Activated T-helper 2 cell treated with anti-CD3 and anti-CD28 coated beads, Interferon-gamma antibody, Interleukin-2, Interleukin-4, amounts not matched to agents 10 μg/mL and 5 μg/mL and 100 μg/mL, durations not matched to agents 14 hours and 24 hours and 36 hours (primary cell): ENCODE measurements around the gene SPEN. TPM values are rescaled to one million over a fixed set of nuclear protein-coding genes. Genes with fewer than 3 reads are reported as not detected.
"Not testable (repeated sequence)": the region's sequence is repeated elsewhere in the genome, so short reads cannot be mapped to it uniquely, and the experiment has no call there.

ENCODE experiments used
- DNase-seq: peaks from one replicate; pipeline ENCODE4 v3.0.0; 2021; ENCODE audit warnings: low spot score
- H3K27ac Mint-ChIP-seq: one replicate; pipeline ENCODE4 v1.8.0; 2021; ENCODE audit warnings: mixed read lengths
- H3K27me3 Mint-ChIP-seq: one replicate; pipeline ENCODE4 v1.8.0; 2021; ENCODE audit warnings: low read depth, mixed read lengths
- H3K36me3 Mint-ChIP-seq: one replicate; pipeline ENCODE4 v1.8.0; 2021; ENCODE audit warnings: low read depth, mixed read lengths
- H3K4me1 Mint-ChIP-seq: one replicate; pipeline ENCODE4 v1.8.0; 2021; ENCODE audit warnings: low read depth, mixed read lengths
- H3K4me3 Mint-ChIP-seq: one replicate; pipeline ENCODE4 v1.8.0; 2021; ENCODE audit warnings: low read depth, mild to moderate bottlenecking, moderate library complexity, mixed read lengths
- H3K9me3 Mint-ChIP-seq: one replicate; pipeline ENCODE4 v1.8.0; 2021; ENCODE audit warnings: mixed read lengths
- intact Hi-C: fragments of 100-400 bp; cut with micrococcal nuclease; formaldehyde crosslinking; loops from one replicate; pipeline ENCODE4 v1.15.1; 2023
- total RNA-seq: library from RNA; stranded (reverse); gene quantifications from 2 replicates; pipeline ENCODE4 v1.2.3, GENCODE V29; 2022

The SPEN gene
- total RNA-seq, 1 donor from 2014 or later: 75.9 TPM

DNA sequence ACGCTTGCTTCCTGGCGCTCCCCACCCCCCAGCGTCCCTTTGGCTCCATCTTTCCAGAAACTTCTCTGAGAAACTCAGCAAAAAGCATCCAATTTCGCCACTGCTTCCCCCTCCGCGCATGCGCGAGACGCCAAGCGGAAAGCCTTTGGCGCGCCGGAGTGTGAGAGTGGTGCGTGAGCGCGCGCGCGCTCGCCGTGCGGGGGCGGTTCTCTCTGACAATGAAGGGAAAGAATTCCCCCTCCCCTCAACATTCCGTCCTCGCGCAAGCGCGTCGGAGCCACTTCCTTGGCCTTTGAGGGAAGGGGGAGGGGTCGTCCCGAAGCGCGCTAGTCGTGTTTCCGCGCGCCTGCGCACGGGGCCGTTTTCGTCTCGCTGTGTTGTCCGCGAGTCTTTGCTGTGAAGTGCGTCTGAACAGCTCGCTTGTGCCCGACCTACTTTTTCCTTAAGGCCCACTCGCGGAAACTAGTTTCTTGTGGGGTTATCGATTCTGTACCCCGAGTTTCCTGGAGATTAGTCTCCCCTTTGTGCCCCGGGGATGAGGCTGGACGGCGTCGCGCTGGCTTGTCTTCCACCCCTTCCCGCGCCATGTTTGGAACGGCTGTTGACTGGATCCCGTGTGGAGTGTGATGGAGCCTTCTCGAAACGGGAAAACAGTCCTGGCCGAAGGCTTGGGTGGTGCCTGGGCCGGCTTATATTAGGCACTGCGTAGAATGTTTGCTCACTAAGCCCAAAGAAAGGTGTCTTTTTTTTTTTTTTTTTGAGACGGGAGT is 11.6 kb upstream of the SPEN start:
- intact Hi-C loops: loop anchor here (1.0 to 2.0 kb wide), 4 partner anchors 11 to 531 kb away; partner anchors contain the start of genes CASP9, SPEN and SZRD1
- Mint-ChIP-seq H3K4me1 (peaks cover 18% of the 10 kb centered on the region), H3K36me3 (peaks cover 9% of the 10 kb centered on the region), H3K27me3 (no peaks in the 10 kb centered on the region), H3K9me3 (no peaks in the 10 kb centered on the region), H3K4me3 (peak overlapping the region; percentile 88), H3K27ac (peak overlapping the region; percentile 97)
- DNase-seq: peak; percentile 98

DNA sequence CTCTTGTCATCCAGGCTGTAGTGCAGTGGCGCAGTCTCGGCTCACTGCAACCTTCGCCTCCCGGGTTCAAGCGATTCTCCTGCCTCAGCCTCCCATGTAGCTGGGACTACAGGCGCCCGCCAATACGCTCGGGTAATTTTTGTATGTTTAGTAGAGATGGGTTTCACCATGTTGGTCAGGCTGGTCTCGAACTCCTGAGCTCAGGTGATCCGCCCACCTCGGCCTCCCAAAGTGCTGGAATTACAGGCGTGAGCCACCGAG is 11.1 kb upstream of the SPEN start:
- H3K27me3 Mint-ChIP-seq, H3K36me3 Mint-ChIP-seq, H3K9me3 Mint-ChIP-seq, intact Hi-C loops, DNase-seq: not testable (repeated sequence)
- H3K4me3 Mint-ChIP-seq: peak overlapping the region; percentile 88
- peak overlapping the region; percentile 97 for H3K27ac Mint-ChIP-seq
- peaks cover 18% of the 10 kb centered on the region for H3K4me1 Mint-ChIP-seq

DNA sequence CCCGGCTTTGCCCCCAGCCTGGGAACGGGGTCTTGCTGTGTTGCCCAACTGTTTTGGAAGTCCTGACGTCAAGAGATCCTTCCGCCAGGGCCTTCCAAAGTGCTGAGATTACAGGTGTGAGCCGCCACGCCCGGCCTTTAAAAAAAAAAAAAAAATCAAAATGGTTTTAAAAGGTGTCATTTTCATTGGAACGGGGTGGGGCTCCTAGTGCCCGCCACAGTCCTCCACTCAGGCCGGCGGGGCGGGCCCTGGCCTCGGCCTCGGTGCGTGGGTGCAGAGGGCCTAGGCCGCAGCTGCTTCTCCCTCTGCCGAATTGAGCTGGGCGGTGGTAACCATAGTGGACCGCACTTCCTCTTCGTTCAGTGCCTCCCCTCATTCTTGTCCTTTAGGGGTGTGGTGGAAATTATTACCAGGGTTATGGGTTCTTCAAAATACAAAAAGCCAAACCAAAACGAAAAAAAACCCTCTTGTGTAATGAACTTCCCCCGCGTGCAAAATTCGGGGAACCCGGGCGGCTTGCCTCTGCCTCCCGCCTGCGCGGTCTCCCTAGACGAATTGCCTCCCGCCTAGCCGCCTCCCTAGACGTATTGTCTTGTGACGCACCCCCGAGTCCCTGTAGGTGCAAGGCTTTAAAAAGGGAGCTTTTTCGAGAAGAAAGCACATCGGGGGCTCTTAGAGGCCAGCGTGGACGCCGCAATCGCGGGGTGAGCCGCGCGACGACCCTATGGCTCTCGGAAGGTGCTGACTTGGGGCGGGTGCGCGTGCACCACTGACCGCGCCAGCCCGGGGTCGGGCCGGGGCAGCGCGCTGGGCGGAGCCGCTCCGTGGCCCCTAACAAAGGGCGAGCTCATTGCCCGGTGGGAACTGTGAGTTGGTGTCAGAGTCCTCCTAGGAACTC is 10.5 kb upstream of the SPEN start:
- Mint-ChIP-seq H3K4me3 (peak overlapping the region; percentile 88), H3K9me3 (no peaks in the 10 kb centered on the region), H3K36me3 (peaks cover 4% of the 10 kb centered on the region), H3K27me3 (no peaks in the 10 kb centered on the region), H3K4me1 (peaks cover 14% of the 10 kb centered on the region), H3K27ac (peak overlapping the region; percentile 97)
- DNase-seq: peak; percentile 38
- intact Hi-C loops: no loop called here

DNA sequence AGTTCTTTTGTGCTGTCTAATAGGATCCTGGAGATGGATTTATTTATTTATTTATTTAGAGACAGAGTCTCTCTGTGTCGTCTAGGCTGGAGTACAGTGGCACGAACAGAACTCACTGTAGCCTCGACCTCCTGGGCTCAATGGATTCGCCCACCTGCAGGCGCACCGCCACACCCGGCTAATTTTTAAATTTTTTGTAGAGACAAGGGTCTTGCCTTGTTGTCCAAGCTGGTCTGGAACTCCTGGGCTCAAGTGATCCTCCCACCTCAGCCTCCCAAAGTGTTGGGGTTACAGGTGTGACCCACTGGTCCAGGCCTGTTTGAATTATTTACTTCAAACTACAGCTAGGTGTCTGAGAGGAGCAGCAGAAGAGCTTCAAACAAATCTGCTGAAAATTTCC is 9.6 kb upstream of the SPEN start:
- DNase-seq: no peak
- H3K27me3 Mint-ChIP-seq: no peaks in the 10 kb centered on the region
- H3K4me3 Mint-ChIP-seq: no peak overlapping the region
- peaks cover 13% of the 10 kb centered on the region for H3K4me1 Mint-ChIP-seq
- intact Hi-C loops: no loop called here
- H3K9me3 Mint-ChIP-seq: no peaks in the 10 kb centered on the region
- H3K27ac Mint-ChIP-seq: no peak overlapping the region
- peaks cover 3% of the 10 kb centered on the region for H3K36me3 Mint-ChIP-seq

DNA sequence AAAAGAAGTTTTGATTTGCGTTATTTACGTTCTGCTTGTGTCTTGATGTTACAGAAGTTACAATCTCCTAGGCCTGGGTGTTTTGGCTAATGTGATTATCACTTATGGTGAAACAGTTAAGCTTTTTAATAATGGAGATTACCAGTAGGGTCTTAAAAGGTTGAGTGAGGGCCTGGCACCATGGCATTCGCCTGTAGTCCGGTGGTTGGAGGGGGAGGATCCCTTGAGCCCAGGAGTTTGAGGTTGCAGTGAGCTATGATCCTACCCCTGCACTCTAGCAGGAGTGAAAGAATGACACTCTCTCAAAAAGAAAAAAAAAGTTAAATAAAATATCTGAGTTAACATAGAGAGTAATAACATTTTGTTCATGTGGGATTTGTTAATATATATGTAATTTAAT is 8.8 kb upstream of the SPEN start:
- H3K4me1 Mint-ChIP-seq: peaks cover 10% of the 10 kb centered on the region
- intact Hi-C loops: no loop called here
- H3K9me3 Mint-ChIP-seq: no peaks in the 10 kb centered on the region
- no peaks in the 10 kb centered on the region for H3K36me3 Mint-ChIP-seq
- no peaks in the 10 kb centered on the region for H3K27me3 Mint-ChIP-seq
- no peak overlapping the region for H3K4me3 Mint-ChIP-seq
- DNase-seq: no peak
- no peak overlapping the region for H3K27ac Mint-ChIP-seq

DNA sequence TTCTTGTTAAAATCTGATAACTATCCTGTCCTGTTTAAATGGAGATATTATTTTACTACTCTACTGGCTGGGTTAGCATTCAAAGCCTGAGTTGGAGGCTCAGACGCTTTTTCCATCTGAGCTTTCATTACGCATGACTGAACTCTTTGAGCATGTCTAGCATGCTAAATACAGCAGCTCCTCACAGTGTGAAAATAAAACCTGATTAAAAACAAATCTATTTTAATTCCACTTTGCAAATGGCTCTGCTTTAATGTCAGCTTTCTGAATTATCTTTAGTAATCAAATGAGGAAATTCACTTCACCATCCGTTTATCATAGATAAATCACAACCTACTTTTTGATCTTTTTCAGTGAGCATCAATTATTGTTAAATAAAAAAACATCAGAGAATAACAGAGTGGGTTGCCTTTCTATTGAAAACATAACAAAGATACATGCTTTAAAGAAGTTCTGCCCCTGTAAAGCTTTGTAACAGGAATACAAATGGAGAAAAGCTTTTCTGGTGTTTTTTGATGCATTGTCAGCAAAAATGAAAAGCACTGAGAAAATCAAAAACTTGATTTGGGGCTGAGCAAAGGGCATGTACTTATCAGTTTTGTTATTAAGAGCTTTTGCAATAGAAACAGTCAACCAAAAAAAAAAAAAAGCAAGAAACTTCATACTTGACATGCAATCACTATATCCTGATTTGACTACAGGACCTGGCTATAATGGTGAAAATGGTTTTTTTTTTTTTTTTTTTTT is 3.5 kb upstream of the SPEN start:
- Mint-ChIP-seq H3K27ac (no peak overlapping the region), H3K27me3 (no peaks in the 10 kb centered on the region), H3K36me3 (peaks cover 6% of the 10 kb centered on the region), H3K9me3 (no peaks in the 10 kb centered on the region), H3K4me1 (peaks cover 19% of the 10 kb centered on the region), H3K4me3 (no peak overlapping the region)
- no peak for DNase-seq
- intact Hi-C loops: no loop called here

DNA sequence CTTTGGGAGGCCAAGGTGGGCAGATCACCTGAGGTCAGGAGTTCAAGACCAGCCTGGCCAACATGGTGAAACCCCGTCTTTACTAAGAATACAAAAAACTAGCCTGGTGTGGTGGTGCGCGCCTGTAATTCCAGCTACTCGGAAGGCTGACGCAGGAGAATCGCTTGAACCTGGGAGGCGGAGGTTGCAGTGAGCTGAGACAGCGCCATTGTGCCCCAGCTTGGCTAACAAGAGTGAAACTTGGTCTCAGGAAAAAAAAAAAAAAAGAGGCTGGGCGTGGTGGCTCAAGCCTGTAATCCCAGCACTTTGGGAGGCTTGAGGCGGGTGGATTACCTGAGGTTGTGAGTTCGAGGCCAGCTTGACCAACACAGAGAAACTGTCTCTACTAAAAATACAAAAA is 1.5 kb upstream of the SPEN start:
- H3K27ac Mint-ChIP-seq: peak overlapping the region; percentile 38
- H3K36me3 Mint-ChIP-seq: peaks cover 22% of the 10 kb centered on the region
- H3K4me3 Mint-ChIP-seq: peak overlapping the region; percentile 90
- not testable (repeated sequence) for H3K27me3 Mint-ChIP-seq, DNase-seq, H3K9me3 Mint-ChIP-seq
- intact Hi-C loops: loop anchor here (5.0 kb wide), 1 partner anchor 131 kb away; the partner anchor contains the start of gene ZBTB17
- peaks cover 37% of the 10 kb centered on the region for H3K4me1 Mint-ChIP-seq

DNA sequence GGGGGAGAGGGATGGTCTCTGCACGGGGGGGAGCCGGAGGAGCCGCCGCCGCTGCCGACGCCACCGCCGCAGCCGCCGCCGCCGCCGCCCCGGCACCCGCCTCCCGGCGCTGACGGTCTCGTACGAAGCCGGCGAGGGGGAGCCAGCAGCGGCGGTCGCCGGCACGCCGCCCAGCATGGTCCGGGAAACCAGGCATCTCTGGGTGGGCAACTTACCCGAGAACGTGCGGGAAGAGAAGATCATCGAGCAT is 311 bp downstream of the SPEN start:
- no peak for DNase-seq
- Mint-ChIP-seq H3K4me1 (peaks cover 48% of the 10 kb centered on the region), H3K27ac (peak overlapping the region; percentile 73), H3K4me3 (peak overlapping the region; percentile 76), H3K27me3 (no peaks in the 10 kb centered on the region), H3K9me3 (no peaks in the 10 kb centered on the region), H3K36me3 (peaks cover 26% of the 10 kb centered on the region)
- intact Hi-C loops: loop anchor here (1.0 to 5.0 kb wide), 2 partner anchors 13 to 129 kb away; partner anchors contain the start of gene ZBTB17

DNA sequence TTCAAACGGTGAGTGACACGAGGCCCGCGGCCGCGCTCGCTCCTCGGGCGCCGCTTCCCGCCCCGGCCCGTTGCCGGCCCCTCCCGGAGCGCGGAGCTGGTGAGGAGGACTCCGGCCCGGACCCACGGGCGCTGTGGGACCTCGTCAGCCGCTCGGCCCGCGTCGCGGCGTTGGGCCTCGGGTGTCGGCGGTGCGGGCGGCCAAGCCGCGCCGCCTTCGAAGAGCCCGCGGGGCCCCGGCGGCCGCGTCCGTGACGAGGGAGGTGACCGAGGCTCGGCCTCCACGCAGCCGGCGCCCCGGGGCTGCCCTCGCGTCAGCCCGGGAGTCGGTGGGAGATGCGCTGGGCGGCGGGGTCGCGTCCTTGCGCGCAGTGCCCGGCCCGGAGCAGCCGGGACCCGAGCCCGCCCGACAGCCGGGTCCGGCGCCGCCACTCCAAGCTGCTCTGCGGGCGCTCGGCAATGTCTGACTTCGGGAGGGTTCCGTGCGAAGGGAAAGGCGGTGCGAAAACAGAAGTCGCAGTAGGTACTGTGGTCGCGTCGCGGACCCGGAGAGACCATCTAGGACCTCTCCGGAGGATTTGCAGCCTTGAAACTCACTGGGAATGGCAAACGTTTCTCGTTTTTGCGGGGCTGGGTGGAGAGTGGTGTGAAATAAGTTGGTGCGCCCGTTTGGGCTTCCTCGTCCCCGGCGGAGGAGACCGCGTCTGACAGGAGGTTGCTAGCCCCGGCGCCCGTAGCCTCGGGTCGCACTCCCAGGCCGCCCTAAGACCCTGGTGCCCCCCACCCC is 829 bp downstream of the SPEN start:
- peak; percentile 50 for DNase-seq

DNA sequence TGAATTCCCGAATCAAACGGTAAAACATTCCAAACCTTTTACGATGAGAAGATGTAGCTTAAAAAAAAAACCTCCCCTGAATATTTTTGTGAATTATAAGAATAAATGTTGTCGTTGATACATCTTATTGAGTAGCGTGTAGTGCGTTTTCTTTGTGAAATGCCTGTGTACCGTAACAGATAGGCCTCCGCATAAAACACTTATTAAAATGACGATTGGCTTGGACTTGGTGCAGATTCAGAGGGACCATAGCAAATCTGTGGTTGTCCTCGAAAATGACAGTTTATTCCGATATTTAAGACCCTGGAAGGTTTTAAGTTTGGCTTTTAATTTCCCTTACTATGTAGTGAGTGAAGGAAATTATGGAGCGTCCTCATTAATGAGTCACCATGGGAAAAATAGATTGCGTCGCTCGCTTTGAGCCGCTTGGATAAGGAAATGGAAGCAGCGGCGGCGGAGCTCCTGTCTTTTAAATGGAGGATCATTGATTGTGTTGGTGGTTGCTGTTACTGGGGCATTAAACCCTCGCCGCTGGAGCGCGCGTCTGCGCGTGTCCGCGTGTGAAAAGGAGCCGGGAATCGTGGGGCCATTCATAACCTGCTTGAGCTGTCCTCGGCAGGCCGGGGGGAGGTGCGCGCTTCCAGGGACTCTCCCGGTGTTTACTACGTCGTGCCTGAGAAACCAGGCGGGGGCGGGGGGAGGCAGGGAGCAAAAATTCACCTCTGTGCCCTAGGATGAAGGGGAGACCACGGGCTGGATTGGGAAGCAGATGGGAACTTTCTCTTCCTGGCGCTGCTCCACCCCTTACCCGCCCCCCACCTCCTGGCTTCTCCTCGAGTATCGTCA is 1.6 kb downstream of the SPEN start:
- H3K27me3 Mint-ChIP-seq: no peaks in the 10 kb centered on the region
- peaks cover 26% of the 10 kb centered on the region for H3K36me3 Mint-ChIP-seq
- intact Hi-C loops: loop anchor here (5.0 kb wide), 1 partner anchor 128 kb away; the partner anchor contains the start of gene ZBTB17
- H3K4me1 Mint-ChIP-seq: peaks cover 46% of the 10 kb centered on the region
- peak; percentile 47 for DNase-seq
- no peaks in the 10 kb centered on the region for H3K9me3 Mint-ChIP-seq
- H3K27ac Mint-ChIP-seq: peak overlapping the region; percentile 86
- peak overlapping the region; percentile 99 for H3K4me3 Mint-ChIP-seq

More for the DNA sequence above, 829 bp downstream of the SPEN start:
- Mint-ChIP-seq H3K27me3 (no peaks in the 10 kb centered on the region), H3K4me3 (peak overlapping the region; percentile 99), H3K36me3 (peaks cover 26% of the 10 kb centered on the region), H3K9me3 (no peaks in the 10 kb centered on the region), H3K4me1 (peaks cover 48% of the 10 kb centered on the region), H3K27ac (peak overlapping the region; percentile 86)
- intact Hi-C loops: loop anchor here (5.0 kb wide), 1 partner anchor 129 kb away; the partner anchor contains the start of gene ZBTB17

DNA sequence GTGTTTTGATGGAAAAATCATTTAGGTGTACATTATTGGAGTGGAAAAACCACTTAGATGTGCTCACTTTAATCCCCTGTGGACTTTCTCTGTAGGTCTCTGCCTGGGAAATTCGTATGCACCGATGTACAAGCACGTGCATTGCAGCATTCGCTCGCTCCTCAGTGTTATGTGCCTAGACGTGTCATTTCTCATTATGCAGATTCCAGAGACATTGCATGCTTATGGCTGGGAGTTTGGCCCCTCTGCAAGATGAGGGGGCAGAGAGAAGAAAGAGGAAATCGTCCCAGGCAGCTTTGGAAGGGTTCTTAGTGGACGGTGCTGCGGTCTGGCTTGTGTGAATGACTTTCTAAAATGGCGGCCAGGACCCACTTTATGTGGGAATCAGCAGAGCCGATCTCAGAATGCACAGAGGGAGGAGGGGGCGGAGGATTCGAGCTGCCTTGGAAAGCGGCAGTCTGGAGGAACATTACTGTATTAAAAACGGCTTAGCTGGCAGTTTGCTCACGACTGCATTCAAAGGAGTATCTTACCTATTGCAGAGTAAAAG is 2.3 kb downstream of the SPEN start:
- Mint-ChIP-seq H3K9me3 (no peaks in the 10 kb centered on the region), H3K27ac (peak overlapping the region; percentile 86), H3K4me1 (peaks cover 47% of the 10 kb centered on the region), H3K4me3 (peak overlapping the region; percentile 99), H3K27me3 (no peaks in the 10 kb centered on the region), H3K36me3 (peaks cover 29% of the 10 kb centered on the region)
- intact Hi-C loops: loop anchor here (2.0 to 5.0 kb wide), 2 partner anchors 69 to 127 kb away; partner anchors contain the start of gene ZBTB17
- DNase-seq: no peak
